ELF-1 (cell line): Measurements from ENCODE around the gene COMTD1.
"Not testable (repeated sequence)": the region's sequence is repeated elsewhere in the genome, so short reads cannot be mapped to it uniquely, and the experiment has no call there.

Experiments used
- DNase-seq: peaks from one replicate; pipeline ENCODE4 v3.0.0-alpha.2; 2016; ENCODE audit warnings: low read depth, low spot score

Gene COMTD1

GRCh38 chr10:75195035-75195763 lies 40.6 kb downstream of the COMTD1 start:
- DNase-seq, result no peak

GRCh38 chr10:75194625-75195024 lies 41.1 kb downstream of the COMTD1 start:
- DNase-seq, result not testable (repeated sequence)

- DNase-seq, result peak; percentile 18
Measured at GRCh38 chr10:75191821-75192568, 43.8 kb downstream of the COMTD1 start.

- no peak for DNase-seq
Measured at GRCh38 chr10:75189266-75190096, 46.3 kb downstream of the COMTD1 start.

- not testable (repeated sequence) for DNase-seq
Measured at GRCh38 chr10:75188522-75188921, 47.2 kb downstream of the COMTD1 start.

DNA sequence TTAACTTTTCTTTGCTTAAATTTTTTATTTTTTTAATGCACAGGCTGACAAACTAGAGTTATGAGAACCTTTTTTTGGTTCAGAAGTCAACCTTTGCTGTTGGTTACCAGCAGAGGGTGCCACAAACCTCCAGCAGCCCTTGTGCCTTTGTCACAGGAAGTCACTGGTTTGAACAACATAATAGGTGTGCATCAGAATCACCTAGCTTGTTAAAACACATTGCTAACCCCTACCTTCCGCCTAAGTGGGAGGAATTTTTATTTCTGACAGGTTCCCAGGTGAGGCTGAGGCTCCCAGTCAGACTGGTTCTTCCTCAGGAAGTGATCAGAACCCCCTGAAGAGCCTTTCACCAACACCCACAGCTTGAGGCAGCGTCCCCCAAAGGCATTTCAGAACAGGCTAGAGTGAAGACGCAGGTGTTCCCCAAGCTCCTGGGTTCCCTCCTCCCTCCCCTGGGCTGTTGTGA lies 47.8 kb downstream of the COMTD1 start:
- DNase-seq, result peak; percentile 62

DNA sequence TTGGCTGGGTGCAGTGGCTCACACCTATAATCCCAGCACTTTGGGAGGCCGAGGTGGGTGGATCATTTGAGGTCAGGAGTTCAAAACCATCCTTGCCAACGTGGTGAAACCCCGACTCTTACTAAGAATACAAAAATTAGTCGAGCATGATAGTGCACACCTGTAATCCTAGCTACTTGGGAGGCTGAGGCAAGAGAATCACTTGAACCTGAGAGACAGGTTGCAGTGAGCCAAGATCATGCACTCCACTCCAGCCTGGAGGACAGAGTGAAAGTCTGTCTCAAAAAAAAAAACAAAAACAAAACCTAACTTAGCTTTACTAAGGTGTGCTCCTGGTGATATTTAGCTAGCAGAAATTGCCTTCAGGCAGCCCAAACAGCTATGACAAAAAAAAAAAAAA lies 49.4 kb downstream of the COMTD1 start:
- DNase-seq, result no peak
